Measurements from ENCODE around the gene KCNQ1OT1.
"Not testable (repeated sequence)": the region's sequence is repeated elsewhere in the genome, so short reads cannot be mapped to it uniquely, and the experiment has no call there.

The KCNQ1OT1 gene

DNA sequence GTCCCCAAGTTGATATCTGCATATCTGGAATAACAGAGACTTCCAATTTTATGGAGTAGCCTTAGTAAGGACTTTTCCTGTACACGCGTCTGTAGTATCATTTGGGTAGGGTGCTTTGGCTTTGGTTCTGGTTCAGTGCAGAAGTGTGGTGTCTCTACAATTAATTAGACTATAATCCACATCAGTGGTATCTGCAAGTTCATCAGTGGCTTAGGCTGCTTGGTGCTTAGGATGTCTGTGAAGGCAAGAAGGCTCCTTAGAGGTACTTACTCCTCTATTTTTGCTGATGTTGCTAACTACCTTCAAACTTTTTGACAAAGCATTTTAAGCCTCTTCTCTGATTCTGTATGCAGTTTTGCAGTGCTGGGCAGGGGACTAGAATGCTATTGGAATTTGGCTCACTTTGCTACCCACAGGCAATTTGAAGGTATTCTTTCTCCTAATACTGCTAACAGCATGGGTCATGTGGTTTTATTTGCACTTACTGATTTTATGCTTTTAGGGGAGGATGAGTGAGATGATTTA, 49.4 kb downstream of the KCNQ1OT1 start:
- DNase-seq: no peak

- DNase-seq: no peak
These were observed 49.9 kb downstream of the KCNQ1OT1 start for GRCh38 chr11:2649848-2650247.

DNA sequence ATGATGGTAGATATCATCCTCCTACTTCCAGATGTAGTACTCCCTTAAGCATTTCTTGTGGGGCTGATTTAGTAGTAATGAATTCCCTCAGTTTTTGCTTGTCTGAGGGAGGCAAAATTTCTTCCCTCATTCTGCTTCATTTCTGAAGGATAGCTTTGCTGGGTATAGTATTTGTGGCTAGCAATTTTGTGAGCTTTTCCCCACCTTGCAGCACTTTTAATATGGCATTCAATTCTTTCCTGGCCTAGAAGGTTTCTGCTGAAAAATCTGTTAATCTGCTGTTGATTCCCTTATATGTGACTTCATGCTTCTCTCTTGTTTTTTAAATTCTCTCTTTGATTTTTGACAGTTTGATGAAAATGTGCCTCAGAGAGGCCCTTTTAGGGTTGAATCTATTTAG, 50.4 kb downstream of the KCNQ1OT1 start:
- DNase-seq: no peak

GRCh38 chr11:2647953-2648352, 51.8 kb downstream of the KCNQ1OT1 start:
- DNase-seq: no peak

DNA sequence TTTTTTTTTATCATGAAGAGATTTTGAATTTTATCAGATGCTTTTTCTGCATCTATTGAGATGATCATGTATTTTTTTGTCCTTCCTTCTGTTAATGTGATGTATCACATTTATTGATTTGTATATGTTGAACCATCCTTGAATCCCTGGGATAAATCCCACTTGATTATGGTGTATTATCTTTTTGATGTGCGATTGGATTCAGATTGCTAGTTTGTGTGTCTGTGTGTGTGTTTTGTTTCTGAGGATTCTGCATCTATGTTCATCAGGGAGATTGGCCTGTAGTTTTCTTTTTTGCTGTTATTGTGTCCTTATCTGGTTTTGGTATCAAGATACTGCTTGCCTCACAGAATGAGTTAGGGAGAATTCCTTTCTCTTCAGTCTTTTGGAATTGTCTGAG, 52.6 kb downstream of the KCNQ1OT1 start:
- DNase-seq: no peak

DNA sequence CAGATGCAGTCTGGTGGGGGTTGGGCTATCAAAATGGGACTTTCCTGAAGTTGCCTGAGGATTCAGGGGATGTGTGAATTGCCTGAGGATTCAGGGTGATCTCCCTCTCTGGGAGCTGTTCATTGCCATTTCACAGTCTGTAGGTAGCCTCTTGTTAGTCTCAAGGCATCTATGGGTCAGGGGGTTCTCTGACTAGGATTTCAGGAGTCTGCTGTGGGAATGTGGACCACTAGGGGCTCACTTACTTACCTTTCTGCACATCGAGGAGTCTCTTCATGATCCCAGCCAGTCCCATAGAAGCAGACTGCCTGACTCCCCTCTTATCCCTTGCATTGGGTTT, 54.0 kb downstream of the KCNQ1OT1 start:
- no peak for DNase-seq

DNA sequence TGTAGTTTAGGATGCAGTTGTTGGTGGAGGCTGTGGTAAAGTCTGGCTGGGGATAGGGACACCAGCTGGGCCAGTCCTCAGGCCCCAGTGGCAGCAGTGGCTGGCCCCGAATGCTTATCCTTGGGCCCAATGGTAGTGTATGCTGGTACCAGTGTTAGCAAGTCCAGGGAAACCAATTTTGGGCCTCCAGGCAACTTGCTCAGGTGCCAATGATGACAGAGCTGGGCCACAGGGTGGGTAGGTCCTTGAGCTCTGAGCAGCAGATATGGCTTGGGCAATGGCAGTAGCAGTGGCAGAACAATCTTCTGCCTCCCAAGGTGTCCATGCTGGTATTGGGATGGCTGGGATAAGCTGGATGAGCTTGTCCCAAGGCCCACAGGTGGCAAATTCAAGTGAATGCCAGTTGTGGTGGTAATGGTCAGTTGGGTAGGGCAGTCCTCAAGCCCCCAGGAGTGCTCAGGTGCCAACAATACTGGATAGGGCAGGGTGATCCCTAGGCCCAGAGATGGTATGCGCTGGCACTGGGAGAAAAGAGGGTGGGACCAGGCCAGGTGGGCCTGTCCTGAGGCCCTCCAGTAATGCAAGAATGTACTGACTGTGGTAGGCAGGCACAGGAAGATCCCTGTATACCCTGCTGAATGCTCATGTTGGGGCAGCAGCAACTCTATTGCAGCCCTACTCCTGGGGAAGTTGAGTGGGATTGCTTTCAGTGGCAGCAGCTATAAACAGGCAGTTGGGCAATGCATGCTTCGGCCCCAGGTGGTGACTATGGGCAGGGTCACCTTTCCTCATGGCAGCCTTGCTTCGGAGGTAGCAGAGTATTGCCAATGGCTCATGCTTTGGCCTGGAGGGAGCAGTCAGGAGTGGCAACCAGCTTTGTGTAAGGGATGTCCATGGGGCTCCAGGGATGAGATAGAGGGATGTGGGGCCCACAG, 54.7 kb downstream of the KCNQ1OT1 start:
- no peak for DNase-seq

DNA sequence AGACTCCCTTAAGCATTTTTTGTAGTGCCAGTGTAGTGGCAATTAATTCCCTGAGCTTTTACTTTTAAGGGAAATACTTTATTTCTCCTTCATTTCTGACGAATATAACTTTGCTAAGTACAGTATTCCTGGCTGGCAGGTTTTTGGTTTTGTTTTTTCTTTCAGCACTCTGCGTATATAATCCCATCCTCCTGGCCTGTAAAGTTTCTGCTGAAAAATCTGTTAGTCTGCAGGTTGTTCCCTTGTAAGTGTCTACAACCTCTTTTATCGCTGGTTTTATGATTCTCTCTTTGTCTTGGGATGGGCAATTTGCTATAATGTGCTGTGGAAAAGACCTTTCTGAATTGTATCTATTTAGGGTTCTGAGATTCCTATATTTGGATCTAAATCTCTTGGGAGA, 56.0 kb downstream of the KCNQ1OT1 start:
- DNase-seq: no peak

DNA sequence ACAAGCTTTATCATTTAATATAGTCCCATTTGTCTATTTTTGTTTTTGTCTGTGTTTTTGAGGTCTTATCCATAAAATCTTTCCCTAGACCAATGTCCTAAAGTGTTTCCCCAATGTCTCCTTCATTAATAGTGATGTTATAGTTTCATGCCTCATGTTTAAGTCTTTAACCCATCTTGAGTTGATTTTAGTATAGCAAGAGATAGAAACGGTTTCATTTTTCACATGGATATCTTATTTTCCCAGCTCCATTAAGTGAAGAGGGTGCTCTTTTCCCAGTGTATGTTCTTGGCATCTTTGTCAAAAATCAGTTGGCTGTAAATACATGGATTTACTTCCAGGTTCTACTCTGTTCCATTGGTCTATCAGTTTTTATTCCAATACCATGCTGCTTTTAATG, 58.2 kb downstream of the KCNQ1OT1 start:
- DNase-seq: no peak

DNA sequence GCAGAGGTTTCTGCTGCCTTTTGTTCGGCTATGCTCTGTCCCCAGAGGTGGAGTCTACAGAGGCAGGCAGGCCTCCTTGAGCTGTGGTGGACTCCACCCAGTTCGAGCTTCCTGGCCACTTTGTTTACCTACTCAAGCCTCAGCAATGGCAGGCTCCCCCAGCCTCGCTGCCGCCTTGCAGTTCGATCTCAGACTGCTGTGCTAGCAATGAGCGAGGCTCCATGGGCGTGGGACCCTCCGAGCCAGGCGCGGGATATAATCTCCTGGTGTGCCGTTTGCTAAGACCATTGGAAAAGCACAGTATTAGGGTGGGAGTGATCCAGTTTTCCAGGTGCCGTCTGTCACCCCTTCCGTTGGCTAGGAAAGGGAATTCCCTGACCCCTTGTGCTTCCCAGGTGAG, 60.0 kb downstream of the KCNQ1OT1 start:
- DNase-seq: not testable (repeated sequence)

DNA sequence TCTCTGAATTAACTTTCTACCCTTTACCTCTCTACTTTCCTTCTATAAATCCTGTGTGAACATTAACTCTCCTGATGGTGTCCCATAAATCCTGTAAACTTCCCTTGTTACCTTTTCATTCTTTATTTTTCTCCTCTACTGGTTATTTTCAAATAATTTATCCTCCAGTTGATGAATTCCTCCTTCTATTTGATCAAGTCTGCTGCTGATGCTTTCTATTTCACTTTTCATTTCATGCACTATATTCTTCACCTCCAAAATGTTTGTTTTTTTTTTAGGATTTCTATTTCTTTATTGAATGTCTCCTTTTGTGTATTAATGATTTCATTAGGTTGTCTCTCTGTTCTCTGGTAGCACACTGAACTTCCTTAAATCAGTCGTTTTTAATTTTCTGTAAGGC, 68.6 kb downstream of the KCNQ1OT1 start:
- DNase-seq: no peak

DNA sequence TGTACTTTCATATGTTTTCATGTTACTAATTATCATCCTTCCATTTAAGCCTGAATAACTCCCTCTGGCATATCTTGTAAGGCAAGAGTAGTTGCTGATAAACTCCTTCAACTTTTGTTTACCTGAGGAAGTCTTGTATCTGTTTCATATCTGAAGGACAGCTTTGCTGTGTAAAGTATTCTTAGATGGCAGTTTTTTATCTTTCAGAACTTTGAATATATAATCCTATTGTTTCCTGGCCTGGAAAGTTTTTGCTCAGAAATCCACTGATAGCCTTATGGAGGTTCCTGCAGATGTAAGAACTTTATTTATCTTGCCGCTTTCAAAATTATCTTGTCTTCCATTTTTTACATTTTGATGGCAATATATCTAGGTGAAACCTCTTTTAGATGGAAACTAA, 69.1 kb downstream of the KCNQ1OT1 start:
- no peak for DNase-seq

DNA sequence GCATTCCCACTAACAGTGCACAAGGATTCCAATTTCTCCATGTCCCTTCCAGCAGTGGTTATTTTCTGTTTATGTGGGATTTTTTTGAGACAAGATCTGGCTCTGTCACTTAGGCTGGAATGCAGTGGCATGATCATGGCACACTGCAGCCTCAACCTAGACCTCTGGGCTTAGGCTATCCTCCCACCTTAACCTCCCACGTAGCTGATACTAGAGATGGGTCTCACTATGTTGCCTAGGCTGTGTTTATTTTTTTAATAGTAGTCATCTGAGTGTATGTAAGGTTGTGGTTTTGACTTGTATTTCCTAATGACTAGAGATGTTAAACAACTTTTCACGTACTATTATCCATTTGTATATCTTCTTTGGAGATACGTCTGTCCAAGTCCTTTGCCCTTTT, 74.6 kb downstream of the KCNQ1OT1 start:
- no peak for DNase-seq

- no peak for DNase-seq
These were observed 77.9 kb downstream of the KCNQ1OT1 start for GRCh38 chr11:2621894-2622293.

DNA sequence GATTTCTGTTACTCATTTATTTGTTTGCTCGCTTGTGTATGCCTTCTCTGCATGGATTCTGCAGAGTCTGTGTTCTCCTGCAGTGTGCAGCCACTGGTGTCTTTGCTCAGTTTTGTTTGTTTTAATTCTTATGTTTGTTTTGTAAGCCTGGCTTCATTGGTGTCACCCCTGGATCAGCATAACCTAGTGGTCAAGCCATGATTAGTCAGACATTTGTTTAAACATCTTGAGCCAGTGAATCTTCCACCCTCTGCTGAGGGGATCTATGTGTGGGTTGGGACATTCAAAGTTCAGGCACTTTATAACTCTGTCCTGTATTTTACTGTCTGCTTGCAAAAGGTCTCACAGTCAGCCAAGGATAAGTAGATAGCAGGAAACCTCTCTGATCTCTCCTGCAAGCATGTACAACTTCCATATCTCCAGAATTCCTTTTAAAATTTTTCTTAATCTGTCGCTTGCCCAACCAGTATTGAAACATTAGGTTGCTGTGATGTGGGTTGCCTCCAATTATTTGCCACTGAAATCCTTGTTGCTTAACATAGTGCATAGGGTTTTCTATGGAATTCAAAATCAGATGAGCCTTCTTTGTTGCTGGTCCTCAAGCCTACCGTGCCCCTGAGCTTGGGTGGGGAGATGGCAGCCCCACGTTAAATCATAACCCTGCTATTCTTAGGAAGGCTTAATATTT, 86.8 kb downstream of the KCNQ1OT1 start:
- DNase-seq: no peak

DNA sequence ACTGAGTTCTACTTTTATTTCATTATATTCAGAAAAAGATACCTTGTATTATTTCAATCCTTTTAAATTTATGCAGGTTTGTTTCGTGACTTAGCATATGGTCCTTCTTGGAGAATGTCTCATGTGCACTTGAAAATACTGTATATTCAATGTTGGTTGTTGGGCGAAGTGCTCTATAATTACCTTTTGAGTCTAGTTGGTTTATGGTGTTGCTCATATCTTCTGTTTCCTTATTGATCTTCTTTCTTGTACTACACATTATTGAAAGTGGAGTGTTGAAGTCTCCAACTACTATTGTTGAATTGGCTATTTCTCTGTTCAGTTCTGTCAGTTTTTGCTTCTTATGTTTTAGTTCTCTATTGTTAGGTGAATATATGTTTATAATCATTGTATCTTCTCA, 90.4 kb downstream of the KCNQ1OT1 start:
- DNase-seq: no peak

DNA sequence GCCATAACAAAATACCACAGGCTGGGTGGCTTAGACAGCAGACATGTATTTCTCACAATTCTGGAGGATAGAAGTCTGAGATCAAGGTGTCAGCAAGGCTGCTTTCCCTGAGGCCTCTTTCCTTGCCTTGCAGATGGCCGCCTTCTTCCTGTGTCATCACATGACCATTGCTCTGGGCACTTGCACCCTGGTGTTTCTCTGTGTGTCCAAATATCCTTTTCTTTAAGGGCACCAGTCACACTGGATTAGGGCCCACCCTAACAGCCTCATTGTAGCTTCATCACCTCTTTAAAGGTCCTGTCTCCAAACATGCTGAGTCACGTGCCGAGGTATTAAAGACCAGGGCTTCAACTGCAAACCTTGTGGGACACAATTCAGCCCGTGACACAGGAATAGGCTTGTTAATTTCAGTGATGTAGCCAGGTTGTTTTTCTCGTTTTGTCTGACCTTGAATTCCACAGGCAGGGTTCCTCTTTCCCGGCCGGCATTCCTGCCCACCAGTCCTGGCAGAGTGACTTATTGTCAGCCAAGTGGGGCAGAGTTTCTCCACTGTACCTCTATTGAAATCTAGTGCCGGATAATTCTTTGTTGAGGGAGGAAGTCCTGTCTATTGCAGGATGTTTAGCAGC, 100.1 kb downstream of the KCNQ1OT1 start:
- no peak for DNase-seq

- DNase-seq: no peak
These were observed 104.6 kb downstream of the KCNQ1OT1 start for GRCh38 chr11:2595204-2595603.

GRCh38 chr11:2594267-2594666, 105.5 kb downstream of the KCNQ1OT1 start:
- DNase-seq: no peak

GRCh38 chr11:2593393-2593950, 106.3 kb downstream of the KCNQ1OT1 start:
- no peak for DNase-seq

DNA sequence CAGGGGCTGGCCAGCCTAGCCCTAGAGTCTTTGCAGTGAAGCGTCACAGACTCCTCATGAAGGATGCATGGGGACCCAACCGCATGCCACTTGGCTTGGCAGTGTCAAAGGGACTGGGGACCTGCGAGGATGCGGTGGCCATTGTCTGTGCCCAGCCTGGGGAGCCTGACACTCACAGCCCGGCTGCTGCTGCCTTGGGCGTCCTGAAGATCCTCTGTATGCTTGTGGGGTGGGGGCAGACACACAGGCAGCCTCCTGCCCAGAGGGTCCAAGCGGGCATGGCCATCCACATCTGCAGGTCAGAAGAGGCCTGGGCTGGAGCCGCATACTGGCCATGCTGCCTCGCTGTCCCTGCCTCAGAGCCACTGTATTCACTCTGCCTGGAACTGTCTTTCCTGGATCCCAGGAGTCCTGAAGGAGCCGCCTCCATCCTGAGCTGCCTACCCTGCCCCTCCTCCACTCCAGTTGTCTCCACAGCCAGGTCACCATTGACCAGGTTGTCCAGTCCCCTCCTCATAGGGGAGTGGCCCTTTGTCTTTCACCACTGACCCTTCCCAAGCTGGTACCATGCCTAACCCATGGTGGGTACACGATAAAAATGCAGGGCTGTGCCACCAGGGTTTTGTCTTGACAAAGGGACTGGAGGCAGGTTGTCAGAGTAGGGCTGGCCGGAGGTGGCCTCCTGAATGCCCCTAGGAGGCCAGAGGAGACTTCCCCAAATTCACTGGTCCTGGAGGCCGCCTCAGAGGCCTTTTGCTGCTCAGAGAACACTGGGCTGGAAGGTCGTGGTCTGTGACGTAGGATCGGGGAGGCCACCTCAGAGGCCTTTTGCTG, 107.0 kb downstream of the KCNQ1OT1 start:
- DNase-seq: no peak

GRCh38 chr11:2591805-2592204, 108.0 kb downstream of the KCNQ1OT1 start:
- DNase-seq: no peak
